Measurements from ENCODE around the gene B3GALNT1.

DNA sequence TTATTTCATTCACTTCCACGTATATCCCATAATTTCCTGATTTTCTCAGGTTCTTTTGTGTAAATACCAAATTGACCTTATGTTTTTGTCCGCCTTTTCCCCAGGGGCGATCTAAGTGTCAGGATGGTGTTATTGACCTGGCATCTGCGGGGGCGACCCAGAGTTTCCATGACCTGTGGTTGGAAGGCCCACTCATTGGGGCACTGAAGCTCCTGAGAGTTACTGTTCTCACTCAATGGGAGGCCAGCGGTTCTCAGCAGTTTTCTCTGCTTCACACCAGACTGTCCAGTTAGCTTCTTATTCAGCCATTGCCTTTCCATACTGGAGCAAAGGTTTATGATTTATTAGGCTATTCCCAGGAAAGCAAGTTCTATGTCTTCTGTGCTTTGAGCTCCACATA lies 53.3 kb downstream of the B3GALNT1 start:
- TF ChIP-seq, protein P1, sequence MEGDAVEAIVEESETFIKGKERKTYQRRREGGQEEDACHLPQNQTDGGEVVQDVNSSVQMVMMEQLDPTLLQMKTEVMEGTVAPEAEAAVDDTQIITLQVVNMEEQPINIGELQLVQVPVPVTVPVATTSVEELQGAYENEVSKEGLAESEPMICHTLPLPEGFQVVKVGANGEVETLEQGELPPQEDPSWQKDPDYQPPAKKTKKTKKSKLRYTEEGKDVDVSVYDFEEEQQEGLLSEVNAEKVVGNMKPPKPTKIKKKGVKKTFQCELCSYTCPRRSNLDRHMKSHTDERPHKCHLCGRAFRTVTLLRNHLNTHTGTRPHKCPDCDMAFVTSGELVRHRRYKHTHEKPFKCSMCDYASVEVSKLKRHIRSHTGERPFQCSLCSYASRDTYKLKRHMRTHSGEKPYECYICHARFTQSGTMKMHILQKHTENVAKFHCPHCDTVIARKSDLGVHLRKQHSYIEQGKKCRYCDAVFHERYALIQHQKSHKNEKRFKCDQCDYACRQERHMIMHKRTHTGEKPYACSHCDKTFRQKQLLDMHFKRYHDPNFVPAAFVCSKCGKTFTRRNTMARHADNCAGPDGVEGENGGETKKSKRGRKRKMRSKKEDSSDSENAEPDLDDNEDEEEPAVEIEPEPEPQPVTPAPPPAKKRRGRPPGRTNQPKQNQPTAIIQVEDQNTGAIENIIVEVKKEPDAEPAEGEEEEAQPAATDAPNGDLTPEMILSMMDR (IDR thresholded peaks at IDR 0.05) = no peak
- no peak for TF ChIP-seq POLR2A (IDR thresholded peaks at IDR 0.05)
